AG04449 (cell line): Measurements from ENCODE around the gene GMNC.
"Not testable (repeated sequence)": the region's sequence is repeated elsewhere in the genome, so short reads cannot be mapped to it uniquely, and the experiment has no call there.

Experiments used
- CTCF ChIA-PET: fragments of 350-600 bp; formaldehyde crosslinking; extraction: SDS; loops from one replicate; lab custom pipeline; 2021; ENCODE audit warnings: antibody characterized with exemption; lab: Yijun Ruan, JAX
- POLR2A ChIA-PET: fragments of 400-600, 350-600 bp; formaldehyde crosslinking; extraction: SDS; loops from one replicate; lab custom pipeline; 2020; ENCODE audit warnings: antibody characterized with exemption, inconsistent platforms; lab: Yijun Ruan, JAX
- DNase-seq: peaks from one replicate; pipeline ENCODE4 v3.0.0-alpha.2; 2010; ENCODE audit warnings: low read depth, low spot score
- H3K4me3 ChIP-seq: 2 replicates; pipeline ENCODE4 v1.5.1; 2011; ENCODE audit warnings: low read depth, mild to moderate bottlenecking, control low read depth, low read length
- CTCF ChIP-seq: IDR thresholded peaks from one replicate; pipeline ENCODE4 v1.5.1; 2011; ENCODE audit warnings: mild to moderate bottlenecking, moderate library complexity, low read length, control low read depth, inconsistent platforms; ENCODE audit not compliant: insufficient read depth; ENCODE audit errors: missing control alignments

The GMNC gene

GRCh38 chr3:190892395-190892902 is 30.0 kb upstream of the GMNC start:
- DNase-seq, result no peak
- POLR2A ChIA-PET, result no interaction called here
- CTCF ChIA-PET, result interaction anchor here (1.3 to 1.8 kb wide), 2 partner anchors 9 to 158 kb away, joined by 3 to 13 read pairs; no protein-coding TSS in a partner anchor

GRCh38 chr3:190886945-190887344 is 24.5 kb upstream of the GMNC start:
- POLR2A ChIA-PET, result no interaction called here
- TF ChIP-seq CTCF, result no peak
- H3K4me3 ChIP-seq, result no peak overlapping the region
- DNase-seq, result no peak
- CTCF ChIA-PET, result interaction anchor here (8.0 kb wide), 1 partner anchor 166 kb away, joined by 140 read pairs; no protein-coding TSS in a partner anchor

More at GRCh38 chr3:190892395-190892902, 30.0 kb upstream of the GMNC start:
- TF ChIP-seq CTCF, result no peak
- H3K4me3 ChIP-seq, result no peak overlapping the region

- no peak overlapping the region for H3K4me3 ChIP-seq
- CTCF ChIA-PET, result interaction anchor here (0.8 to 8.0 kb wide), 19 partner anchors 9 to 1561 kb away, joined by 3 to 140 read pairs (median 4); partner anchors contain the start of gene GMNC
- peak; percentile 77 for TF ChIP-seq CTCF
- DNase-seq, result peak; percentile 17
- POLR2A ChIA-PET, result no interaction called here
These were observed 21.7 kb upstream of the GMNC start for GRCh38 chr3:190883973-190884832.

GRCh38 chr3:190883141-190883540 is 20.6 kb upstream of the GMNC start:
- TF ChIP-seq CTCF, result no peak
- ChIA-PET CTCF (interaction anchor here (0.9 to 8.0 kb wide), 14 partner anchors 10 to 1562 kb away, joined by 3 to 140 read pairs (median 12); partner anchors contain the start of gene GMNC), POLR2A (no interaction called here)

GRCh38 chr3:190877925-190878324 is 15.4 kb upstream of the GMNC start:
- H3K4me3 ChIP-seq, result no peak overlapping the region
- no peak for TF ChIP-seq CTCF
- CTCF ChIA-PET, result no interaction called here
- POLR2A ChIA-PET, result no interaction called here
- DNase-seq, result no peak

More at GRCh38 chr3:190883141-190883540, 20.6 kb upstream of the GMNC start:
- no peak for DNase-seq
- H3K4me3 ChIP-seq, result no peak overlapping the region

GRCh38 chr3:190876433-190876832 is 13.9 kb upstream of the GMNC start:
- CTCF ChIA-PET, result not testable (repeated sequence)

DNA sequence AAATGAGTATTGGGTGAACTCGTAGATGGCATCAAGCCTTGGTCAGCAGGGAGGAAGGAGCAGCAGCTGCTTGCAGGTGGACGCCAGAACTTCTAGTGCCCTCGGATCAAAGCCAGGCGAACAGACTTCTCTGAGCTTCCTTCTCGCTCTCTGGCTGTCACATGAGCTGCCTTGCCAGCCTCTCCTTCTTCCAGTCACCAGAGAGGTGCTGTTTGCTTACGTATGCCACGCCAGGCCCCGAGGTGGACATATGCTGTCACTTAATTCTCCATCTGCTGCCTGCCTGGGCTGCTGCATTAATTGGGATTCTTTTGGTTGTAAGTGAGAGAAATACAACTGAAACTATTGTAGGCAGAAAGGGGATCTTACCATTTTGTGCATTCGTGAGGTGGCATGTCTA is 12.6 kb upstream of the GMNC start:
- H3K4me3 ChIP-seq, DNase-seq, POLR2A ChIA-PET, CTCF ChIA-PET: not testable (repeated sequence)

More at GRCh38 chr3:190876433-190876832, 13.9 kb upstream of the GMNC start:
- POLR2A ChIA-PET, H3K4me3 ChIP-seq, DNase-seq: not testable (repeated sequence)
